Neural cell (in vitro differentiated cells): Measurements from ENCODE around the gene TUT1.

ENCODE experiments used
- EP300 ChIP-seq: fragments of 450-650 bp; conservative IDR thresholded peaks from 2 replicates; pipeline ENCODE4 v1.6.1; 2014; ENCODE audit warnings: antibody characterized with exemption, mild to moderate bottlenecking, moderate library complexity; ENCODE audit not compliant: poor library complexity, severe bottlenecking
- EZH2 ChIP-seq: fragments of 200-600, 300-800 bp; shearing (Covaris generic), sonication (generic); IDR thresholded peaks from 2 replicates; pipeline ENCODE4 v1.6.1; 2014; ENCODE audit warnings: antibody characterized with exemption, low read length, borderline replicate concordance, mild to moderate bottlenecking; ENCODE audit not compliant: insufficient read depth, poor library complexity, severe bottlenecking
- MXI1 ChIP-seq: fragments of 450-650 bp; conservative IDR thresholded peaks from 2 replicates; pipeline ENCODE4 v1.6.1; 2014; ENCODE audit warnings: antibody characterized with exemption, mild to moderate bottlenecking; ENCODE audit not compliant: poor library complexity, severe bottlenecking
- POLR2AphosphoS5 ChIP-seq: IDR thresholded peaks from 2 replicates; pipeline ENCODE4 v1.6.1; 2012
- RAD21 ChIP-seq: fragments of 450-650 bp; conservative IDR thresholded peaks from 2 replicates; pipeline ENCODE4 v1.6.1; 2014; ENCODE audit warnings: antibody characterized with exemption, mild to moderate bottlenecking, moderate library complexity
- SMC3 ChIP-seq: fragments of 450-650 bp; conservative IDR thresholded peaks from 2 replicates; pipeline ENCODE4 v1.6.1; 2014; ENCODE audit warnings: antibody characterized with exemption, mild to moderate bottlenecking, moderate library complexity; ENCODE audit not compliant: poor library complexity
- TAF1 ChIP-seq: IDR thresholded peaks from 2 replicates; pipeline ENCODE4 v1.6.1; 2012; ENCODE audit warnings: low read depth
- TF ChIP-seq, protein P1 (sequence below): fragments of 450-650 bp; IDR thresholded peaks from 2 replicates; pipeline ENCODE4 v1.5.1; 2014; ENCODE audit warnings: antibody characterized with exemption, mild to moderate bottlenecking, moderate library complexity; ENCODE audit not compliant: poor library complexity, severe bottlenecking

DNA sequence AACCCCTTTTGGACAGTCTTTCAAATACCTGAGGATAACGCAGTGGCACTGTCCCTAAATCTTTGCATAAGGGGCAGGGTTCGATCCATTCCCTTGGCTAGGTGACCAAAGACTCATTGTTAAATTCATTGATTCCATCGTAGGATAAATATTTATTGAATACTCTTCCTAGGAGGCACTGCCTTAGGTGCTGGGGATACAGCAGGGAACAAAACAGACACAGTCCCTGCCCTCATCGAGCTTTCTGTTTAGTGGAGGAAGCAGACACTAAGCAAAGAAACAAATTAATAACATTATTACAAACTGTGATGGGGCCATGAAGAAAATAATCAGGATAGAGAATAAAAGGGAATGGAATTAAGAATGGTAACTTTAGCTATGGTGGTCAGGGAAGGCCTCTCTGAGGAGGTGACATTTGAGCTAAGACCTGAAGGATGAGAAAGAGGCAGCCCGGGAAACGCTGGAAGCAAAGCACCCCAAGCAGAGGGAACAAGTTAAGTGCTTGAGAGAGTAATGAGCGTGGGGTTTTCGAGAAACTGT lies 29.8 kb upstream of the TUT1 start:
- TF ChIP-seq, protein P1, sequence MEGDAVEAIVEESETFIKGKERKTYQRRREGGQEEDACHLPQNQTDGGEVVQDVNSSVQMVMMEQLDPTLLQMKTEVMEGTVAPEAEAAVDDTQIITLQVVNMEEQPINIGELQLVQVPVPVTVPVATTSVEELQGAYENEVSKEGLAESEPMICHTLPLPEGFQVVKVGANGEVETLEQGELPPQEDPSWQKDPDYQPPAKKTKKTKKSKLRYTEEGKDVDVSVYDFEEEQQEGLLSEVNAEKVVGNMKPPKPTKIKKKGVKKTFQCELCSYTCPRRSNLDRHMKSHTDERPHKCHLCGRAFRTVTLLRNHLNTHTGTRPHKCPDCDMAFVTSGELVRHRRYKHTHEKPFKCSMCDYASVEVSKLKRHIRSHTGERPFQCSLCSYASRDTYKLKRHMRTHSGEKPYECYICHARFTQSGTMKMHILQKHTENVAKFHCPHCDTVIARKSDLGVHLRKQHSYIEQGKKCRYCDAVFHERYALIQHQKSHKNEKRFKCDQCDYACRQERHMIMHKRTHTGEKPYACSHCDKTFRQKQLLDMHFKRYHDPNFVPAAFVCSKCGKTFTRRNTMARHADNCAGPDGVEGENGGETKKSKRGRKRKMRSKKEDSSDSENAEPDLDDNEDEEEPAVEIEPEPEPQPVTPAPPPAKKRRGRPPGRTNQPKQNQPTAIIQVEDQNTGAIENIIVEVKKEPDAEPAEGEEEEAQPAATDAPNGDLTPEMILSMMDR: no peak
- TF ChIP-seq POLR2AphosphoS5: no peak
- TF ChIP-seq MXI1: no peak
- no peak for TF ChIP-seq EZH2
- no peak for TF ChIP-seq EP300
- TF ChIP-seq RAD21: no peak
- TF ChIP-seq TAF1: no peak
- no peak for TF ChIP-seq SMC3
